ENCODE measurements around the gene FAM20C.

DNA sequence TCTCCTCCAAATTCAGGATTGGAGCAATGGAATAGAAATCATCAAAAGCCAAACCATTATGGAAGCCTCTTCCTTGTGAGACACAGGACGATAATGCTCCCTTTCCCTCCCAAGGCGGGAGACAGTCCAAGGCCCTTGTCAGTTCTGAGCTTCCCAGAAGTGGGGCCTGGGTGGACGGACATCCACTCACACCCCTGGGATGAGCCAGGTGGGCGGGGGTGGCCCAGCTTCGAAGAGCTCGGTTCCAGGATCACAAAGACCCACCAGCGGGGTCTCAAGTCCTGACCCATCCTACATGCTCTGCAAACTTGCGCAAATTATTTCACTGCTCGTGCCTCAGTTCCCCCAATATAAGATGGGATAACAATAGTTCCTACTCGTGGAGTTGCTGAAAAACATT lies 87.5 kb downstream of the FAM20C start:
- no peak for TF ChIP-seq POLR2A (IDR thresholded peaks at IDR 0.05)
- TF ChIP-seq, protein P1, sequence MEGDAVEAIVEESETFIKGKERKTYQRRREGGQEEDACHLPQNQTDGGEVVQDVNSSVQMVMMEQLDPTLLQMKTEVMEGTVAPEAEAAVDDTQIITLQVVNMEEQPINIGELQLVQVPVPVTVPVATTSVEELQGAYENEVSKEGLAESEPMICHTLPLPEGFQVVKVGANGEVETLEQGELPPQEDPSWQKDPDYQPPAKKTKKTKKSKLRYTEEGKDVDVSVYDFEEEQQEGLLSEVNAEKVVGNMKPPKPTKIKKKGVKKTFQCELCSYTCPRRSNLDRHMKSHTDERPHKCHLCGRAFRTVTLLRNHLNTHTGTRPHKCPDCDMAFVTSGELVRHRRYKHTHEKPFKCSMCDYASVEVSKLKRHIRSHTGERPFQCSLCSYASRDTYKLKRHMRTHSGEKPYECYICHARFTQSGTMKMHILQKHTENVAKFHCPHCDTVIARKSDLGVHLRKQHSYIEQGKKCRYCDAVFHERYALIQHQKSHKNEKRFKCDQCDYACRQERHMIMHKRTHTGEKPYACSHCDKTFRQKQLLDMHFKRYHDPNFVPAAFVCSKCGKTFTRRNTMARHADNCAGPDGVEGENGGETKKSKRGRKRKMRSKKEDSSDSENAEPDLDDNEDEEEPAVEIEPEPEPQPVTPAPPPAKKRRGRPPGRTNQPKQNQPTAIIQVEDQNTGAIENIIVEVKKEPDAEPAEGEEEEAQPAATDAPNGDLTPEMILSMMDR (IDR thresholded peaks at IDR 0.05), result no peak
- no peak for TF ChIP-seq EP300 (IDR thresholded peaks at IDR 0.05)
